Smooth muscle cell (in vitro differentiated cells): Measurements from ENCODE around the gene CLEC20A. TPM values are rescaled to one million over a fixed set of nuclear protein-coding genes. Genes with fewer than 3 reads are reported as not detected.
A peak's percentile ranks its signal among the peaks of the same experiment; 100 is the strongest.

Experiments
- DNase-seq: peaks from one replicate; lab custom pipeline; 2025; ENCODE audit not compliant: unreplicated experiment; lab: John Stamatoyannopoulos, UW
- H2AFZ ChIP-seq: fragments of 200-600 bp; sonication (generic); 2 replicates; pipeline ENCODE4 v1.6.0; 2016; ENCODE audit warnings: antibody characterized with exemption, low read depth, mild to moderate bottlenecking
- H3F3A ChIP-seq: fragments of 200-600 bp; sonication (generic); 2 replicates; pipeline ENCODE4 v1.6.0; 2017; ENCODE audit warnings: antibody characterized with exemption, low read depth
- H3K27ac ChIP-seq: fragments of 200-600 bp; sonication (generic); 2 replicates; pipeline ENCODE4 v1.5.1; 2016; ENCODE audit warnings: low read depth, mild to moderate bottlenecking
- H3K27me3 ChIP-seq: fragments of 200-600 bp; sonication (generic); 2 replicates; pipeline ENCODE4 v1.6.1; 2016; ENCODE audit warnings: low read depth, mild to moderate bottlenecking
- H3K36me3 ChIP-seq: fragments of 200-600 bp; sonication (generic); 2 replicates; pipeline ENCODE4 v1.5.1; 2016; ENCODE audit warnings: low read depth
- H3K4me1 ChIP-seq: fragments of 200-600 bp; sonication (generic); 2 replicates; pipeline ENCODE4 v1.5.1; 2016; ENCODE audit warnings: low read depth
- H3K4me2 ChIP-seq: fragments of 200-600 bp; sonication (generic); 2 replicates; pipeline ENCODE4 v1.6.0; 2016; ENCODE audit warnings: mild to moderate bottlenecking
- H3K4me3 ChIP-seq: fragments of 200-600 bp; sonication (generic); 2 replicates; pipeline ENCODE4 v1.5.1; 2016; ENCODE audit warnings: mild to moderate bottlenecking
- H3K79me2 ChIP-seq: fragments of 200-600 bp; sonication (generic); 2 replicates; pipeline ENCODE4 v1.6.0; 2016; ENCODE audit warnings: low read depth, mild to moderate bottlenecking
- H3K9ac ChIP-seq: fragments of 200-600 bp; sonication (generic); 2 replicates; pipeline ENCODE4 v1.6.0; 2016; ENCODE audit warnings: low read depth
- H3K9me3 ChIP-seq: fragments of 200-600 bp; sonication (generic); replicated peaks from 2 replicates; pipeline ENCODE4 v1.5.1; 2016; ENCODE audit warnings: low read depth
- H4K20me1 ChIP-seq: fragments of 200-600 bp; sonication (generic); 2 replicates; pipeline ENCODE4 v1.6.0; 2016; ENCODE audit warnings: low read depth
- WGBS: methylation state at CpG from one replicate; pipeline ENCODE4 v1.1.7; 2016; ENCODE audit warnings: low lambda C conversion rate; 5-methylcytosine and 5-hydroxymethylcytosine counted together
- polyA plus RNA-seq: library from polyadenylated mRNA; unstranded; fragments of >200 nt; fragmentation: Nextera tagmentation; extraction: Ambion mirVana; gene quantifications from 2 replicates; pipeline ENCODE4 v1.2.1, GENCODE V29; 2016
- total RNA-seq: library from RNA; depleted of rRNA; stranded (reverse); fragments of >200 nt; gene quantifications from 2 replicates; pipeline ENCODE4 v1.2.3, GENCODE V29; 2014
- TF ChIP-seq, protein P1 (sequence below): fragments of 200-600 bp; sonication (generic); IDR thresholded peaks from 2 replicates; pipeline ENCODE4 v1.5.1; 2017; ENCODE audit warnings: borderline replicate concordance, mild to moderate bottlenecking, antibody characterized with exemption; ENCODE audit not compliant: insufficient read depth, poor library complexity, severe bottlenecking

Gene CLEC20A
- total and polyA plus RNA-seq, 2 experiments from 2014 or later: 0.14 TPM; not detected in 1

DNA sequence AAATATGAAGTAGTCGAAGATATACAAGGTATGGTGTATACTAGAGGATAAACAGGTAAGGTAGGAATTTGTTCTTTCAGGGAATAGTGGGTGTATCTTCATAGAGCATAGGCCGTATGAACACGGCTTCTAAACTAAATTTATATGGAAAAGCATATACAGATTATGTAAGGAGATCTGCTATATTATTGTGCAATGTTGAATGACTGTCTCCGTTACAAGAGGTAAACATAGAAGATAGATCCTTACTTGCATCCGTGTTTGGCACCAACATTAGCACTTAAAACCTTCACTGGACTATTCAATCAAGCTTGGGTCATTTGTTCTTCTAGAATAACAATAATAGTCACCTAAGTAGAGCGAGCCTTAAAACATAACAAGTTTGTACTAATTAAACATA, 45.9 kb downstream of the CLEC20A start:
- H3K4me1 ChIP-seq: no peaks in the 10 kb centered on the region
- H4K20me1 ChIP-seq: no peaks in the 10 kb centered on the region
- H2AFZ ChIP-seq: no peak overlapping the region
- DNase-seq: no peak
- no peak overlapping the region for H3K9ac ChIP-seq
- H3K4me2 ChIP-seq: no peak overlapping the region
- peak overlapping the region; percentile 18 for H3K27ac ChIP-seq
- no peaks in the 10 kb centered on the region for H3K79me2 ChIP-seq
- 96% methylated on average over 6 of the region's 6 CpGs for WGBS
- TF ChIP-seq, protein P1, sequence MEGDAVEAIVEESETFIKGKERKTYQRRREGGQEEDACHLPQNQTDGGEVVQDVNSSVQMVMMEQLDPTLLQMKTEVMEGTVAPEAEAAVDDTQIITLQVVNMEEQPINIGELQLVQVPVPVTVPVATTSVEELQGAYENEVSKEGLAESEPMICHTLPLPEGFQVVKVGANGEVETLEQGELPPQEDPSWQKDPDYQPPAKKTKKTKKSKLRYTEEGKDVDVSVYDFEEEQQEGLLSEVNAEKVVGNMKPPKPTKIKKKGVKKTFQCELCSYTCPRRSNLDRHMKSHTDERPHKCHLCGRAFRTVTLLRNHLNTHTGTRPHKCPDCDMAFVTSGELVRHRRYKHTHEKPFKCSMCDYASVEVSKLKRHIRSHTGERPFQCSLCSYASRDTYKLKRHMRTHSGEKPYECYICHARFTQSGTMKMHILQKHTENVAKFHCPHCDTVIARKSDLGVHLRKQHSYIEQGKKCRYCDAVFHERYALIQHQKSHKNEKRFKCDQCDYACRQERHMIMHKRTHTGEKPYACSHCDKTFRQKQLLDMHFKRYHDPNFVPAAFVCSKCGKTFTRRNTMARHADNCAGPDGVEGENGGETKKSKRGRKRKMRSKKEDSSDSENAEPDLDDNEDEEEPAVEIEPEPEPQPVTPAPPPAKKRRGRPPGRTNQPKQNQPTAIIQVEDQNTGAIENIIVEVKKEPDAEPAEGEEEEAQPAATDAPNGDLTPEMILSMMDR: no peak
- no peaks in the 10 kb centered on the region for H3K27me3 ChIP-seq
- no peaks in the 10 kb centered on the region for H3F3A ChIP-seq
- no peaks in the 10 kb centered on the region for H3K36me3 ChIP-seq
- H3K4me3 ChIP-seq: no peak overlapping the region
- H3K9me3 ChIP-seq: no peaks in the 10 kb centered on the region

DNA sequence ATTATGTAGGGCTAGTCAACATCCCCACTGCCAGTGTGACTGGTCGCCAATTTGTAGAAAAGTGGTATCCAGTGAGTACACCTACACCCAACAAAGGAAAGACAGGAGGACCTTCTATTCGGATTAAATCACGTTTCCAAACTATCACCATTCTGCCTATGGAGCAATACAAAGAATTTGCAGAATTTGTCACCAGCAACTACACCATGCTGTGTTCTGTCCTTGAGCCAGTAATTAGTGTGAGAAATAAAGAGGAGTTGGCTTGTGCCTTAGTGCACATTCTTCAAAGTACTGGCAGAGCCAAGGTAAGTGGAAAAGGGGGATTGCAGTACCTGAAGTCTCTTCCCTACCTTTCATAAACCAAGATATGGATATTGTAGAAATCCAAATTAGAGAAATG, 53.8 kb downstream of the CLEC20A start:
- Histone ChIP-seq H3K9ac (no peak overlapping the region), H2AFZ (no peak overlapping the region), H3K27ac (no peak overlapping the region), H3K4me1 (no peaks in the 10 kb centered on the region), H3K4me2 (no peak overlapping the region), H3K36me3 (peaks cover 20% of the 10 kb centered on the region), H3K9me3 (no peaks in the 10 kb centered on the region), H4K20me1 (no peaks in the 10 kb centered on the region), H3K79me2 (no peaks in the 10 kb centered on the region), H3F3A (no peaks in the 10 kb centered on the region), H3K4me3 (no peak overlapping the region), H3K27me3 (no peaks in the 10 kb centered on the region)
- 97% methylated on average over 3 of the region's 3 CpGs for WGBS
- TF ChIP-seq, protein P1: no peak
- DNase-seq: no peak

DNA sequence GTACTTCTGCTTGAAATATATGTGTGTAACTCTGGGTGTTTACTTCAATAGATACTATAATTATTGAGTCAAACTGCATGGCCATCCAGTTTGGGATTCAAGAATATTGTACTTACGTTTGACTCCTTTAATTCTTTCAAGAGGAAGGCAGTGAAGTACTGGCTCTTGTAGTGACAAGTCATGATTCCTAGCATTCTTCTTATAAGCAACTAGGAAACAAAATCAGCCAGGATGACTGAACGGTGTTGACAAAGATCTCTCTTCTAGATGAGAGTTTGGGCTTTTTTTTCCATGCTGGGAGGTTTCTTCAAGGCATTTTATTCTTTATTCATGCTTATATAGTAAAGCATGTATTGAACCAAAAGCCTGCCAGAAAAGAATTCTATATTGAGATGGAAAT, 58.3 kb downstream of the CLEC20A start:
- Histone ChIP-seq H3K9ac (no peak overlapping the region), H3K4me2 (peak overlapping the region; percentile 39), H3K9me3 (no peaks in the 10 kb centered on the region), H3K4me3 (no peak overlapping the region), H3K27me3 (no peaks in the 10 kb centered on the region), H4K20me1 (no peaks in the 10 kb centered on the region), H3K27ac (peak overlapping the region; percentile 47), H3K36me3 (peaks cover 20% of the 10 kb centered on the region), H3F3A (no peaks in the 10 kb centered on the region), H3K4me1 (no peaks in the 10 kb centered on the region), H3K79me2 (no peaks in the 10 kb centered on the region), H2AFZ (no peak overlapping the region)
- TF ChIP-seq, protein P1: no peak
- WGBS: 38% methylated on average over 2 of the region's 2 CpGs
- no peak for DNase-seq

DNA sequence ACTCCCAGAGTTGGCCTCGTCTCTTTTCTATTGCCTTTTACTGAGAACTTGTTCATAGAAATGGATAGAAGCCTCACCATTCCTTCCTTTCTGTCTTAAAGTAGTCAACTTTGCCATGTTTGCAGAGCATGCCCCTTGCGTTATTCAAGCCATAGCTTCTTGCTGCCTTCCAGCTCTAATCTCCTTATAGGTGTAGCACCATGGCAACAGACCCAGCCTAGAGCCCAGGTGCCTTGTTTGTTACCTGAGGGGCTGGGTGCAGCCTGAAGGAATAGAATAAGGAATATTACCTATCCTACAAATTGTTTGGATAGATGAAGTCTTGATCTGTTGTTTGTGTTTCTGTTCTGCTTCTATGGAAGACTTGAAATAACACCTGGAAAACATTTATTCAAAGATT, 59.9 kb downstream of the CLEC20A start:
- Histone ChIP-seq H3K79me2 (no peaks in the 10 kb centered on the region), H3K9ac (no peak overlapping the region), H3K27me3 (no peaks in the 10 kb centered on the region), H3F3A (no peaks in the 10 kb centered on the region), H3K9me3 (no peaks in the 10 kb centered on the region), H3K36me3 (peaks cover 17% of the 10 kb centered on the region), H4K20me1 (no peaks in the 10 kb centered on the region), H3K27ac (no peak overlapping the region), H3K4me1 (no peaks in the 10 kb centered on the region), H3K4me2 (no peak overlapping the region), H3K4me3 (no peak overlapping the region), H2AFZ (no peak overlapping the region)
- DNase-seq: no peak
- 93% methylated on average over 2 of the region's 2 CpGs for WGBS
- TF ChIP-seq, protein P1: no peak
